SK-N-SH treated with all-trans-retinoic acid at 6 μM for 48 hours (cell line): ENCODE data around the gene MT1B.

Experiments
- ATAC-seq: fragments of 200-7000 bp; cut with Tn5 transposase; 3 replicates; pipeline ENCODE4 v1.9.1; 2020; ENCODE audit warnings: mild to moderate bottlenecking, moderate library complexity
- ARNTL ChIP-seq: fragments of 450-650 bp; formaldehyde crosslinking; IDR thresholded peaks from 2 replicates; pipeline ENCODE4 v1.5.0; 2020; ENCODE audit warnings: low read depth, mild to moderate bottlenecking, moderate library complexity, borderline replicate concordance
- BACH2 ChIP-seq: fragments of 250-450 bp; sonication (Bioruptor Pico); IDR thresholded peaks from 2 replicates; pipeline ENCODE4 v1.9.0; 2021; ENCODE audit warnings: mild to moderate bottlenecking, borderline replicate concordance
- CSDC2 ChIP-seq: fragments of 250-450 bp; sonication (Bioruptor Pico); IDR thresholded peaks from 2 replicates; pipeline ENCODE4 v1.5.0; 2020; ENCODE audit warnings: mild to moderate bottlenecking, moderate library complexity
- ESRRG ChIP-seq: fragments of 250-450 bp; sonication (Bioruptor Pico); IDR thresholded peaks from 2 replicates; pipeline ENCODE4 v1.6.1; 2021; ENCODE audit warnings: mild to moderate bottlenecking
- RARB ChIP-seq: fragments of 250-450 bp; sonication (Bioruptor Pico); IDR thresholded peaks from 2 replicates; pipeline ENCODE4 v1.8.0; 2021; ENCODE audit warnings: mild to moderate bottlenecking, moderate library complexity
- SNAI2 ChIP-seq: fragments of 250-450 bp; sonication (Bioruptor Pico); IDR thresholded peaks from 2 replicates; pipeline ENCODE4 v1.5.0; 2020; ENCODE audit warnings: mild to moderate bottlenecking, moderate library complexity
- TCF4 ChIP-seq: fragments of 250-450 bp; sonication (Bioruptor Pico); IDR thresholded peaks from 2 replicates; pipeline ENCODE4 v1.8.0; 2021; ENCODE audit warnings: mild to moderate bottlenecking, moderate library complexity, borderline replicate concordance
- TOX ChIP-seq: fragments of 250-450 bp; sonication (Bioruptor Pico); IDR thresholded peaks from 2 replicates; pipeline ENCODE4 v1.8.0; 2021; ENCODE audit warnings: mild to moderate bottlenecking, moderate library complexity, borderline replicate concordance
- ZC3H10 ChIP-seq: fragments of 250-450 bp; sonication (Bioruptor Pico); IDR thresholded peaks from 2 replicates; pipeline ENCODE4 v1.5.1; 2021; ENCODE audit warnings: mild to moderate bottlenecking, moderate library complexity
- ZFP3 ChIP-seq: fragments of 250-450 bp; sonication (Bioruptor Pico); IDR thresholded peaks from 2 replicates; pipeline ENCODE4 v1.5.0; 2020; ENCODE audit warnings: mild to moderate bottlenecking, moderate library complexity
- ZFP30 ChIP-seq: fragments of 450-650 bp; formaldehyde crosslinking; IDR thresholded peaks from 2 replicates; pipeline ENCODE4 v1.5.0; 2022; ENCODE audit warnings: mild to moderate bottlenecking, moderate library complexity
- ZNF565 ChIP-seq: fragments of 450-650 bp; formaldehyde crosslinking; conservative IDR thresholded peaks from 2 replicates; pipeline ENCODE4 v1.5.0; 2020; ENCODE audit warnings: low read depth, mild to moderate bottlenecking, moderate library complexity
- ZNF70 ChIP-seq: fragments of 450-650 bp; formaldehyde crosslinking; IDR thresholded peaks from 2 replicates; pipeline ENCODE4 v1.5.0; 2020; ENCODE audit warnings: mild to moderate bottlenecking, moderate library complexity
- ZNF8 ChIP-seq: fragments of 450-650 bp; formaldehyde crosslinking; IDR thresholded peaks from 2 replicates; pipeline ENCODE4 v1.5.0; 2020; ENCODE audit warnings: mild to moderate bottlenecking, moderate library complexity
- TF ChIP-seq, protein P1 (sequence below): fragments of 250-450 bp; sonication (Bioruptor Pico); IDR thresholded peaks from 2 replicates; pipeline ENCODE4 v1.8.0; 2020; ENCODE audit warnings: mild to moderate bottlenecking, moderate library complexity, borderline replicate concordance
- TF ChIP-seq, protein P2 (sequence below): fragments of 250-450 bp; sonication (Bioruptor Pico); IDR thresholded peaks from 2 replicates; pipeline ENCODE4 v1.8.0; 2021; ENCODE audit warnings: low read depth, mild to moderate bottlenecking, moderate library complexity, borderline replicate concordance
- TF ChIP-seq, protein P3 (sequence below): fragments of 250-450 bp; sonication (Bioruptor Pico); IDR thresholded peaks from 2 replicates; pipeline ENCODE4 v1.5.0; 2020; ENCODE audit warnings: mild to moderate bottlenecking, moderate library complexity
- TF ChIP-seq, protein P4 (sequence below): fragments of 250-450 bp; sonication (Bioruptor Pico); IDR thresholded peaks from 2 replicates; pipeline ENCODE4 v1.5.1; 2020; ENCODE audit warnings: low read depth, mild to moderate bottlenecking, moderate library complexity
- TF ChIP-seq, protein P5 (sequence below): fragments of 250-450 bp; sonication (Bioruptor Pico); IDR thresholded peaks from 2 replicates; pipeline ENCODE4 v1.5.1; 2021; ENCODE audit warnings: mild to moderate bottlenecking, moderate library complexity

Gene MT1B

DNA sequence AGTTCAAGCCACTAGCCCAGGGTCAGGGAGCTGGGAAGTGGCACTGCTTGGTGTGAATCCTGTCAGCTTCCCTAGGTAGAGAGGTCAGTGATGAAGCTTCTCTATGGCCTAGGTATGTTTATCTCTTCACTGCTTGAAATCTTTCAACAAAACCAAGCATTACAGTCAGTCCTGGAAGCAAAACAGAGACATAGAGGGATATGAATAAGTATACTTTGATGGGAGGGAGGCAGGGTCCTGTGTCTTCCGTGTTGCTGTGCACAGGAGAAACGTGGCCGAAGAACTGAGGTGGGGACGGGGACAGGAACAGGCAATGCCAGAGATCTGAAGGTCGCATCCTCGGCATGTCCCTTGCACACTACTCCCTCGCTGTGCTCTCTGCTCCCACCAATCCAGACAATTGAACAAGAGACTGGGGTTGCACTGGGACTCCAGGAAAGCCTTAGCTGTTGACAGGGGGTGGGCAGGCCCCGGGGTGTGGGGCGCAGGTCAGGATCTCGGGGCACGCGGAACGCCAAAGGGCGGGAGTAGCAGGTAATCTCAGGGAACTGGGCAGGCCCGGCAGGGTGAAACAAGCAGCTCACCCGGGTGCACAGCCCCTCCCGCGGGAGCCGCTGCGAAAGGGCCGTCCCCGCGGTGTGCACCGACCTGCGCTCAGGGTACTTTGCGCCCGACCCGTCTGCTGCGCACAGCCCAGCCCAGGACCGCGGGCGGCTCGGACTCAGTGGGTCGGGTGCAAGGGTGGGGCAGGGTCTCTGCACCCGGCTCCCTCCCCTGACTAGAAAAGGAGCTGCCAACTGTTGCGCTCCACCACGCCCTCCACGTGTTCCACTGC lies 17.5 kb downstream of the MT1B start, which contains the start of gene MT1H:
TSS of gene MT1H (plus strand) at position 810 of the 835 bp plus-strand sequence. CDS start 71 bp downstream, outside the sequence.
- no peak for TF ChIP-seq ZC3H10
- TF ChIP-seq ZNF8 (CRISPR knock-in tag) = no peak
- no peak for TF ChIP-seq ZFP3
- no peak for TF ChIP-seq ZNF70 (CRISPR knock-in tag)
- TF ChIP-seq, protein P1, sequence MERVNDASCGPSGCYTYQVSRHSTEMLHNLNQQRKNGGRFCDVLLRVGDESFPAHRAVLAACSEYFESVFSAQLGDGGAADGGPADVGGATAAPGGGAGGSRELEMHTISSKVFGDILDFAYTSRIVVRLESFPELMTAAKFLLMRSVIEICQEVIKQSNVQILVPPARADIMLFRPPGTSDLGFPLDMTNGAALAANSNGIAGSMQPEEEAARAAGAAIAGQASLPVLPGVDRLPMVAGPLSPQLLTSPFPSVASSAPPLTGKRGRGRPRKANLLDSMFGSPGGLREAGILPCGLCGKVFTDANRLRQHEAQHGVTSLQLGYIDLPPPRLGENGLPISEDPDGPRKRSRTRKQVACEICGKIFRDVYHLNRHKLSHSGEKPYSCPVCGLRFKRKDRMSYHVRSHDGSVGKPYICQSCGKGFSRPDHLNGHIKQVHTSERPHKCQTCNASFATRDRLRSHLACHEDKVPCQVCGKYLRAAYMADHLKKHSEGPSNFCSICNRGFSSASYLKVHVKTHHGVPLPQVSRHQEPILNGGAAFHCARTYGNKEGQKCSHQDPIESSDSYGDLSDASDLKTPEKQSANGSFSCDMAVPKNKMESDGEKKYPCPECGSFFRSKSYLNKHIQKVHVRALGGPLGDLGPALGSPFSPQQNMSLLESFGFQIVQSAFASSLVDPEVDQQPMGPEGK = no peak
- no peak for TF ChIP-seq ESRRG (CRISPR knock-in tag)
- TF ChIP-seq ARNTL (CRISPR knock-in tag) = no peak
- TF ChIP-seq TOX = no peak
- TF ChIP-seq SNAI2 (CRISPR knock-in tag) = no peak
- no peak for TF ChIP-seq ZNF565
- TF ChIP-seq TCF4 (CRISPR knock-in tag) = no peak
- TF ChIP-seq, protein P2, sequence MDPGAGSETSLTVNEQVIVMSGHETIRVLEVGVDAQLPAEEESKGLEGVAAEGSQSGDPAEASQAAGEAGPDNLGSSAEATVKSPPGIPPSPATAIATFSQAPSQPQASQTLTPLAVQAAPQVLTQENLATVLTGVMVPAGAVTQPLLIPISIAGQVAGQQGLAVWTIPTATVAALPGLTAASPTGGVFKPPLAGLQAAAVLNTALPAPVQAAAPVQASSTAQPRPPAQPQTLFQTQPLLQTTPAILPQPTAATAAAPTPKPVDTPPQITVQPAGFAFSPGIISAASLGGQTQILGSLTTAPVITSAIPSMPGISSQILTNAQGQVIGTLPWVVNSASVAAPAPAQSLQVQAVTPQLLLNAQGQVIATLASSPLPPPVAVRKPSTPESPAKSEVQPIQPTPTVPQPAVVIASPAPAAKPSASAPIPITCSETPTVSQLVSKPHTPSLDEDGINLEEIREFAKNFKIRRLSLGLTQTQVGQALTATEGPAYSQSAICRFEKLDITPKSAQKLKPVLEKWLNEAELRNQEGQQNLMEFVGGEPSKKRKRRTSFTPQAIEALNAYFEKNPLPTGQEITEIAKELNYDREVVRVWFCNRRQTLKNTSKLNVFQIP (CRISPR knock-in tag) = no peak
- TF ChIP-seq ZFP30 (CRISPR knock-in tag) = no peak
- ATAC-seq = no peak

DNA sequence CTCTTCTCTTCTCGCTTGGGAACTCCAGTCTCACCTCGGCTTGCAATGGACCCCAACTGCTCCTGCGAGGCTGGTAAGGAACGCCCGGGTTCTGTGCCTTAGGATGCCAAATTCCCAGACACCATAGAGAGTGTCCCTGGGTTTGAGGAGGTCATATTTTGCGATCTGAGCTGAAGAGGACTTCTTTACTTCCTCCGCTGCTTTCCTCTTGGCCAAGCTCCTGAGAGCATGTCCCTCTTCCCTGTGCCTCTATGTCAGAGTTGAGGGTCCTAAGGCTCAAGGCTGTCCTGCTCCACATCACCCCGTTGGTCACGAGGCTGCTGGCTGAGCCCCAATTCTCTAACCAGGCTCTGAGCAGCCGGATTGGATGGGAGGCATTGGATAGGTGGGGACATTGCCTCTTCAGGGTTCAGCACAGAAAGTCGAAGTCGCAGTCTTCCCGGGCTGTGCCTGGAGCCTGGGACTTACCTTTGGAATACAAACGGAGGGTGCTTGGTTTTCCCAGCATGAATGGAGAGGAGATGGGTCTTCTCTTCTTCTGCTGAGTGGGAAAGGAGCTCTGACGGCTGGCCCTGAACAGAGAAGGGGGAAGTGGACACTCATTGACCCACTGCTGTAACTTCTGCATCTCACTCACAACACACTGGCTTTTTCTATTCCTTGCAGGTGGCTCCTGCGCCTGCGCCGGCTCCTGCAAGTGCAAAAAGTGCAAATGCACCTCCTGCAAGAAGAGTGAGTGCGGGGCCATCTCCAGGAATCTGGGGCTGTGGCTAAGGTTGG lies 18.3 kb downstream of the MT1B start:
- TF ChIP-seq SNAI2 (CRISPR knock-in tag) (no peak), CSDC2 (CRISPR knock-in tag) (no peak), ZNF70 (CRISPR knock-in tag) (no peak), RARB (CRISPR knock-in tag) (no peak), TOX (no peak), TCF4 (CRISPR knock-in tag) (no peak), BACH2 (CRISPR knock-in tag) (no peak), ZFP3 (no peak), ARNTL (CRISPR knock-in tag) (no peak), ESRRG (CRISPR knock-in tag) (no peak), ZNF565 (no peak)
- TF ChIP-seq, protein P1 = no peak
- TF ChIP-seq, protein P3, sequence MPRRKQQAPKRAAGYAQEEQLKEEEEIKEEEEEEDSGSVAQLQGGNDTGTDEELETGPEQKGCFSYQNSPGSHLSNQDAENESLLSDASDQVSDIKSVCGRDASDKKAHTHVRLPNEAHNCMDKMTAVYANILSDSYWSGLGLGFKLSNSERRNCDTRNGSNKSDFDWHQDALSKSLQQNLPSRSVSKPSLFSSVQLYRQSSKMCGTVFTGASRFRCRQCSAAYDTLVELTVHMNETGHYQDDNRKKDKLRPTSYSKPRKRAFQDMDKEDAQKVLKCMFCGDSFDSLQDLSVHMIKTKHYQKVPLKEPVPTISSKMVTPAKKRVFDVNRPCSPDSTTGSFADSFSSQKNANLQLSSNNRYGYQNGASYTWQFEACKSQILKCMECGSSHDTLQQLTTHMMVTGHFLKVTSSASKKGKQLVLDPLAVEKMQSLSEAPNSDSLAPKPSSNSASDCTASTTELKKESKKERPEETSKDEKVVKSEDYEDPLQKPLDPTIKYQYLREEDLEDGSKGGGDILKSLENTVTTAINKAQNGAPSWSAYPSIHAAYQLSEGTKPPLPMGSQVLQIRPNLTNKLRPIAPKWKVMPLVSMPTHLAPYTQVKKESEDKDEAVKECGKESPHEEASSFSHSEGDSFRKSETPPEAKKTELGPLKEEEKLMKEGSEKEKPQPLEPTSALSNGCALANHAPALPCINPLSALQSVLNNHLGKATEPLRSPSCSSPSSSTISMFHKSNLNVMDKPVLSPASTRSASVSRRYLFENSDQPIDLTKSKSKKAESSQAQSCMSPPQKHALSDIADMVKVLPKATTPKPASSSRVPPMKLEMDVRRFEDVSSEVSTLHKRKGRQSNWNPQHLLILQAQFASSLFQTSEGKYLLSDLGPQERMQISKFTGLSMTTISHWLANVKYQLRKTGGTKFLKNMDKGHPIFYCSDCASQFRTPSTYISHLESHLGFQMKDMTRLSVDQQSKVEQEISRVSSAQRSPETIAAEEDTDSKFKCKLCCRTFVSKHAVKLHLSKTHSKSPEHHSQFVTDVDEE (CRISPR knock-in tag) = no peak
- TF ChIP-seq, protein P4, sequence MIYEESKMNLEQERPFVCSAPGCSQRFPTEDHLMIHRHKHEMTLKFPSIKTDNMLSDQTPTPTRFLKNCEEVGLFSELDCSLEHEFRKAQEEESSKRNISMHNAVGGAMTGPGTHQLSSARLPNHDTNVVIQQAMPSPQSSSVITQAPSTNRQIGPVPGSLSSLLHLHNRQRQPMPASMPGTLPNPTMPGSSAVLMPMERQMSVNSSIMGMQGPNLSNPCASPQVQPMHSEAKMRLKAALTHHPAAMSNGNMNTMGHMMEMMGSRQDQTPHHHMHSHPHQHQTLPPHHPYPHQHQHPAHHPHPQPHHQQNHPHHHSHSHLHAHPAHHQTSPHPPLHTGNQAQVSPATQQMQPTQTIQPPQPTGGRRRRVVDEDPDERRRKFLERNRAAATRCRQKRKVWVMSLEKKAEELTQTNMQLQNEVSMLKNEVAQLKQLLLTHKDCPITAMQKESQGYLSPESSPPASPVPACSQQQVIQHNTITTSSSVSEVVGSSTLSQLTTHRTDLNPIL (CRISPR knock-in tag) = no peak
- TF ChIP-seq, protein P5, sequence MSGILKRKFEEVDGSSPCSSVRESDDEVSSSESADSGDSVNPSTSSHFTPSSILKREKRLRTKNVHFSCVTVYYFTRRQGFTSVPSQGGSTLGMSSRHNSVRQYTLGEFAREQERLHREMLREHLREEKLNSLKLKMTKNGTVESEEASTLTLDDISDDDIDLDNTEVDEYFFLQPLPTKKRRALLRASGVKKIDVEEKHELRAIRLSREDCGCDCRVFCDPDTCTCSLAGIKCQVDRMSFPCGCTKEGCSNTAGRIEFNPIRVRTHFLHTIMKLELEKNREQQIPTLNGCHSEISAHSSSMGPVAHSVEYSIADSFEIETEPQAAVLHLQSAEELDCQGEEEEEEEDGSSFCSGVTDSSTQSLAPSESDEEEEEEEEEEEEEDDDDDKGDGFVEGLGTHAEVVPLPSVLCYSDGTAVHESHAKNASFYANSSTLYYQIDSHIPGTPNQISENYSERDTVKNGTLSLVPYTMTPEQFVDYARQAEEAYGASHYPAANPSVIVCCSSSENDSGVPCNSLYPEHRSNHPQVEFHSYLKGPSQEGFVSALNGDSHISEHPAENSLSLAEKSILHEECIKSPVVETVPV (CRISPR knock-in tag) = no peak
- TF ChIP-seq, protein P2 (CRISPR knock-in tag) = no peak
- TF ChIP-seq, all 23 proteins: peak for 0
- no peak for ATAC-seq
